ENCODE measurements around the gene NHS.

DNA sequence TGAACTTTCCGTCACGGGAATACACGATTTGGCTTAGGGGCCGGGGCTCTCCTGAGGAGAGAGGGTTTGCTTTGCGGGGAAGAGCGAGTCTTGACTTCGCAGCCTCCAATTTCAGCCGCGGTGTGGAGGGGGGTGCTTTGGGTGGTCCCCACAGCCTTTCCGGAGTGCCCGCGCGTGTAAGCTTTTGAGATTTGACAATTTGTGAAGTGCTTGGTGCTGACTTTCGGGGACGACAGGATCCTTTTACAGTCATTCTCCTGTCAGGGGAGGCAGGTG lies 362.6 kb downstream of the NHS start:
- TF ChIP-seq, protein P1, sequence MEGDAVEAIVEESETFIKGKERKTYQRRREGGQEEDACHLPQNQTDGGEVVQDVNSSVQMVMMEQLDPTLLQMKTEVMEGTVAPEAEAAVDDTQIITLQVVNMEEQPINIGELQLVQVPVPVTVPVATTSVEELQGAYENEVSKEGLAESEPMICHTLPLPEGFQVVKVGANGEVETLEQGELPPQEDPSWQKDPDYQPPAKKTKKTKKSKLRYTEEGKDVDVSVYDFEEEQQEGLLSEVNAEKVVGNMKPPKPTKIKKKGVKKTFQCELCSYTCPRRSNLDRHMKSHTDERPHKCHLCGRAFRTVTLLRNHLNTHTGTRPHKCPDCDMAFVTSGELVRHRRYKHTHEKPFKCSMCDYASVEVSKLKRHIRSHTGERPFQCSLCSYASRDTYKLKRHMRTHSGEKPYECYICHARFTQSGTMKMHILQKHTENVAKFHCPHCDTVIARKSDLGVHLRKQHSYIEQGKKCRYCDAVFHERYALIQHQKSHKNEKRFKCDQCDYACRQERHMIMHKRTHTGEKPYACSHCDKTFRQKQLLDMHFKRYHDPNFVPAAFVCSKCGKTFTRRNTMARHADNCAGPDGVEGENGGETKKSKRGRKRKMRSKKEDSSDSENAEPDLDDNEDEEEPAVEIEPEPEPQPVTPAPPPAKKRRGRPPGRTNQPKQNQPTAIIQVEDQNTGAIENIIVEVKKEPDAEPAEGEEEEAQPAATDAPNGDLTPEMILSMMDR (IDR thresholded peaks at IDR 0.05; ENCODE audit: low read length): no peak
- TF ChIP-seq EZH2 (IDR thresholded peaks at IDR 0.05; ENCODE audit: borderline replicate concordance, low read length): no peak

Data from OCI-LY1 (cell line).